Mesothelial cell of epicardium (in vitro differentiated cells): ENCODE results near the gene HMSD. TPM values are rescaled to one million over a fixed set of nuclear protein-coding genes. Genes with fewer than 3 reads are reported as not detected.

Experiments
- DNase-seq, 2 experiments: peaks; one replicate each; pipeline ENCODE4 v3.0.0; 2021; ENCODE audit warnings: low spot score in 2 of 2; ENCODE audit not compliant: unreplicated experiment in 2 of 2
- H3K27ac Mint-ChIP-seq: 2 replicates; pipeline ENCODE4 v1.8.0; 2021; ENCODE audit warnings: mixed read lengths
- H3K27me3 Mint-ChIP-seq: 2 replicates; pipeline ENCODE4 v1.8.0; 2021; ENCODE audit warnings: low read depth, mixed read lengths
- H3K36me3 Mint-ChIP-seq: 2 replicates; pipeline ENCODE4 v1.8.0; 2021; ENCODE audit warnings: mixed read lengths
- H3K4me1 Mint-ChIP-seq: 2 replicates; pipeline ENCODE4 v1.8.0; 2021; ENCODE audit warnings: mixed read lengths
- H3K4me3 Mint-ChIP-seq: 2 replicates; pipeline ENCODE4 v1.8.0; 2021; ENCODE audit warnings: mild to moderate bottlenecking, moderate library complexity, mixed read lengths
- H3K9me3 Mint-ChIP-seq: 2 replicates; pipeline ENCODE4 v1.8.0; 2021; ENCODE audit warnings: mixed read lengths
- total RNA-seq: library from RNA; stranded (reverse); gene quantifications from 3 replicates; pipeline ENCODE4 v1.2.1, GENCODE V29; 2021
- TF ChIP-seq, protein P1 (sequence below): fragments of 200-600 bp; sonication (generic); IDR thresholded peaks from one replicate; pipeline ENCODE4 v1.5.0; 2021; ENCODE audit warnings: antibody characterized with exemption; ENCODE audit not compliant: unreplicated experiment

Gene HMSD
- total RNA-seq, 1 donor from 2014 or later = 2.7 TPM

DNA sequence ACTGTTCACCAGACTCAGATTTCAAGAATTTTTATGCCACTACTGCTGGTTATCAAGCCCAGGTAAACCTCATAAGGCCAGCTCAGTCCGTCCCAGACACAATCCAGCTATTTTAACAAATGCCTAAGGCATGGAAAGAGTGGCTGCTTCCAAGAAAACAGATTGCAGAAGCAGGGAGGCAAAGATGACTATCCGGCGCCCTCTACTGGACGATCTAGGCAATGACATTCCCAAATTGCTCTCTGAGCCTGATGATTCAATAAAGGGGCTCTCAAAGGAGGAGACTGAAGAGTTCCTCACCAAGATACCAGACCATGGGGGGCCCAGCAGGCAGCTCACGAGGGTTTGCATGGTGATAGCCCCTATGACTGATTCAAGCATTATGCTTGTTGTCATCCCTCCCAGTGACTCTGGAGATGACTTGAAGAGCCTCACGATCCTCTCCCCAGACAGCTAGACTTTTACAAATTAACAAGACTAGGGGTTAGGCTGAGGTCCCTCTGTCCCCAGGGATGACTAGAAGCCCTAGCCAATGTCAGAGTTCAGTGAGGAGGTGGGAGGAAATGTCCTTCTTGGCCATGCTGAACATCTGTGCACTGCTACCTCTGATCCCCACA lies 45.8 kb downstream of the HMSD start:
- no peaks in the 10 kb centered on the region for H3K4me1 Mint-ChIP-seq
- H3K4me3 Mint-ChIP-seq = no peak overlapping the region
- H3K9me3 Mint-ChIP-seq = peaks cover 24% of the 10 kb centered on the region
- peaks cover 4% of the 10 kb centered on the region for H3K36me3 Mint-ChIP-seq
- no peaks in the 10 kb centered on the region for H3K27me3 Mint-ChIP-seq
- peak in 1 of 2 experiments; percentile 42 for DNase-seq
- TF ChIP-seq, protein P1, sequence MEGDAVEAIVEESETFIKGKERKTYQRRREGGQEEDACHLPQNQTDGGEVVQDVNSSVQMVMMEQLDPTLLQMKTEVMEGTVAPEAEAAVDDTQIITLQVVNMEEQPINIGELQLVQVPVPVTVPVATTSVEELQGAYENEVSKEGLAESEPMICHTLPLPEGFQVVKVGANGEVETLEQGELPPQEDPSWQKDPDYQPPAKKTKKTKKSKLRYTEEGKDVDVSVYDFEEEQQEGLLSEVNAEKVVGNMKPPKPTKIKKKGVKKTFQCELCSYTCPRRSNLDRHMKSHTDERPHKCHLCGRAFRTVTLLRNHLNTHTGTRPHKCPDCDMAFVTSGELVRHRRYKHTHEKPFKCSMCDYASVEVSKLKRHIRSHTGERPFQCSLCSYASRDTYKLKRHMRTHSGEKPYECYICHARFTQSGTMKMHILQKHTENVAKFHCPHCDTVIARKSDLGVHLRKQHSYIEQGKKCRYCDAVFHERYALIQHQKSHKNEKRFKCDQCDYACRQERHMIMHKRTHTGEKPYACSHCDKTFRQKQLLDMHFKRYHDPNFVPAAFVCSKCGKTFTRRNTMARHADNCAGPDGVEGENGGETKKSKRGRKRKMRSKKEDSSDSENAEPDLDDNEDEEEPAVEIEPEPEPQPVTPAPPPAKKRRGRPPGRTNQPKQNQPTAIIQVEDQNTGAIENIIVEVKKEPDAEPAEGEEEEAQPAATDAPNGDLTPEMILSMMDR = peak; percentile 70
- no peak overlapping the region for H3K27ac Mint-ChIP-seq

DNA sequence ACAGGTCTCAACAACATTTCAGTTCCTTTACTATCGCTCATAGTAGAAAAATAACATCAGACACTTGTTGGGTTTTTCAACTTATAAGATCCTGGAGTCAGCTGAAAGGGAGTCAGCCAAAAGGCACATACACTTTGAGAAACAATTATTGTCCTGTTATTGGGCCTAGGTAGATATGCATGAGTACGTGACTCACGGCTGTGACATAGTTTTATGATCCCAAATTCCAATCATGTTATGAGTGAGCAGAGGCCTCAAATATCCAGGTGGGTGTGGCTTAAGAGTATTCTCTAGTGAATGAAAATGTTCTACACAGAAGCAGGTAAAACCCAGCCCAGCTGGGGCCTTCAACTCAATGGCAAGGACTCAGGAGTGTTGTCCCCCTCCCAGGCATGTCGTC lies 47.9 kb downstream of the HMSD start:
- Mint-ChIP-seq H3K36me3 (peaks cover 4% of the 10 kb centered on the region), H3K4me3 (no peak overlapping the region), H3K4me1 (no peaks in the 10 kb centered on the region), H3K27ac (no peak overlapping the region), H3K27me3 (no peaks in the 10 kb centered on the region), H3K9me3 (peaks cover 24% of the 10 kb centered on the region)
- no peak for DNase-seq
- TF ChIP-seq, protein P1 = no peak

- no peaks in the 10 kb centered on the region for H3K4me1 Mint-ChIP-seq
- H3K4me3 Mint-ChIP-seq = no peak overlapping the region
- TF ChIP-seq, protein P1 = no peak
- H3K27me3 Mint-ChIP-seq = no peaks in the 10 kb centered on the region
- no peak for DNase-seq
- peaks cover 24% of the 10 kb centered on the region for H3K9me3 Mint-ChIP-seq
- H3K27ac Mint-ChIP-seq = no peak overlapping the region
- peaks cover 4% of the 10 kb centered on the region for H3K36me3 Mint-ChIP-seq
Observed at GRCh38 chr18:63997606-63998005, 48.5 kb downstream of the HMSD start.

GRCh38 chr18:63999871-64000270 lies 50.8 kb downstream of the HMSD start:
- TF ChIP-seq, protein P1 = no peak
- Mint-ChIP-seq H3K9me3 (peaks cover 29% of the 10 kb centered on the region), H3K27ac (no peak overlapping the region), H3K4me1 (no peaks in the 10 kb centered on the region), H3K27me3 (no peaks in the 10 kb centered on the region), H3K36me3 (peaks cover 4% of the 10 kb centered on the region), H3K4me3 (no peak overlapping the region)
- no peak for DNase-seq

DNA sequence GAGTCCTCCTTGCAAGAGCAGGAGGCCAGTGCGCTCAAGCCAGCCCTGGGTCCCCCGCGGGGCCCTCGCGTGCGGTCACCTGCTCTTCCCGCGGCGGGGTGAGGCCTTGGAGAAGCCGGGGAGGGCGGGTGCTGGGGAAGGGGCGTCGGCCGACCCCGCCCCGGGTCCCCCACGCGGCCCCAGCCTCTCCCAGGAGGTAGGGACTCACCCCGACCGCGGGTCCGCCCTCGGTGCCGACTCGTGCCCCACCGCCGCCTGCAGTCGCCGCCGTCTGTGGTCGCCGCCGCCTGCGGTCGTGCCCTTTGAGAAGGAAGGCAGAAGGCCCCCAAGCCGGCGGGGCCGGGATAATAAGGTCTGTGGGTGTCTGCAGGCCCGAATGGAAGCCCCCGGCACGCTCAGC lies 53.5 kb downstream of the HMSD start:
- H3K4me1 Mint-ChIP-seq = no peaks in the 10 kb centered on the region
- H3K27me3 Mint-ChIP-seq = no peaks in the 10 kb centered on the region
- no peaks in the 10 kb centered on the region for H3K36me3 Mint-ChIP-seq
- DNase-seq = no peak
- no peak overlapping the region for H3K4me3 Mint-ChIP-seq
- TF ChIP-seq, protein P1 = no peak
- H3K9me3 Mint-ChIP-seq = peaks cover 10% of the 10 kb centered on the region
- H3K27ac Mint-ChIP-seq = no peak overlapping the region

DNA sequence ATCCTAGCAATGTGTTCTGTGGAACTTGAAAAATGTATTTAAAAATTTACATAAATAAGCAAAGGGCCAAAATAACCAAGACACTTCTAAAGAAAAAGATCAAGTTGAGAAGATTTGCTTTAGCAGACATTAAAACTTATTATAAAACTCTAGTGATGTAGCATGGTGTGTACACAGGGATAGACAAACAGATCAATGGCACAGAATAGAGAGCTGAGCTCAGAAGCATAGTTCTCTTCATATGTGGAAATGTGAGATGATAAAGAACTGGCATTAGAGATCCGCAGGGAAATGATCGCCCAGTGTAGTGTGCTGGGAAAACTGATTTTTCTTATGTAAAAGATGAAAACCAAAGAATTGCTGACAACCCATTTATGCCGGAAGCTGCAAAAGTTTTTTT lies 60.2 kb downstream of the HMSD start:
- no peak overlapping the region for H3K27ac Mint-ChIP-seq
- peaks cover 6% of the 10 kb centered on the region for H3K27me3 Mint-ChIP-seq

More for the DNA sequence above, 60.2 kb downstream of the HMSD start:
- H3K4me3 Mint-ChIP-seq = no peak overlapping the region
- H3K9me3 Mint-ChIP-seq = no peaks in the 10 kb centered on the region
- no peaks in the 10 kb centered on the region for H3K36me3 Mint-ChIP-seq
- TF ChIP-seq, protein P1 = no peak
- H3K4me1 Mint-ChIP-seq = no peaks in the 10 kb centered on the region
- DNase-seq = no peak
